ACC112 (cell line): ENCODE data around the gene UNC93B1.

Experiments used
- H2AFZ ChIP-seq: fragments of 200-600 bp; sonication (generic); one replicate; pipeline ENCODE4 v1.6.0; 2017; ENCODE audit warnings: antibody characterized with exemption, low read length; ENCODE audit not compliant: unreplicated experiment
- H3K27ac ChIP-seq: fragments of 200-600 bp; sonication (generic); 2 replicates; pipeline ENCODE4 v1.5.1; 2014; ENCODE audit warnings: low read depth, mild to moderate bottlenecking, antibody characterized with exemption, low read length, moderate library complexity
- H3K27me3 ChIP-seq: fragments of 200-600 bp; sonication (generic); 2 replicates; pipeline ENCODE4 v1.6.1; 2014; ENCODE audit warnings: mild to moderate bottlenecking, antibody characterized with exemption, low read length, moderate library complexity, mixed read lengths; ENCODE audit not compliant: insufficient read depth
- H3K36me3 ChIP-seq: fragments of 200-600 bp; sonication (generic); 2 replicates; pipeline ENCODE4 v1.6.1; 2016; ENCODE audit warnings: mild to moderate bottlenecking, antibody characterized with exemption, low read length, moderate library complexity, mixed read lengths; ENCODE audit not compliant: insufficient read depth
- H3K4me1 ChIP-seq: fragments of 200-600 bp; sonication (generic); one replicate; pipeline ENCODE4 v1.6.1; 2016; ENCODE audit warnings: low read length, mixed read lengths; ENCODE audit not compliant: insufficient read depth, unreplicated experiment, control insufficient read depth
- H3K4me3 ChIP-seq: fragments of 200-600 bp; sonication (generic); 2 replicates; pipeline ENCODE4 v1.5.1; 2014; ENCODE audit warnings: mild to moderate bottlenecking, low read depth, low read length
- H3K79me2 ChIP-seq: fragments of 200-600 bp; sonication (generic); one replicate; pipeline ENCODE4 v1.6.0; 2016; ENCODE audit warnings: low read length; ENCODE audit not compliant: control insufficient read depth, unreplicated experiment, insufficient read depth

Gene UNC93B1

GRCh38 chr11:68044898-68045351 is 41.0 kb upstream of the UNC93B1 start:
- Histone ChIP-seq H3K4me3 (no peak overlapping the region), H3K36me3 (no peaks in the 10 kb centered on the region; the same call in 1 of the 2 replicates), H3K79me2 (peaks cover 30% of the 10 kb centered on the region), H3K27ac (no peak overlapping the region), H3K27me3 (no peaks in the 10 kb centered on the region), H2AFZ (no peak overlapping the region), H3K4me1 (peaks cover 10% of the 10 kb centered on the region)

- peaks cover 10% of the 10 kb centered on the region for H3K4me1 ChIP-seq
- no peak overlapping the region for H2AFZ ChIP-seq
- H3K27ac ChIP-seq, result no peak overlapping the region
- H3K79me2 ChIP-seq, result peaks cover 37% of the 10 kb centered on the region
- H3K4me3 ChIP-seq, result no peak overlapping the region
- no peaks in the 10 kb centered on the region for H3K27me3 ChIP-seq
- no peaks in the 10 kb centered on the region; the same call in 1 of the 2 replicates for H3K36me3 ChIP-seq
These were observed 40.4 kb upstream of the UNC93B1 start for GRCh38 chr11:68044145-68044813.

GRCh38 chr11:68043349-68044144 is 39.6 kb upstream of the UNC93B1 start:
- H3K4me1 ChIP-seq, result peaks cover 11% of the 10 kb centered on the region
- H3K4me3 ChIP-seq, result no peak overlapping the region
- no peak overlapping the region for H2AFZ ChIP-seq
- H3K36me3 ChIP-seq, result no peaks in the 10 kb centered on the region; the same call in 1 of the 2 replicates
- H3K27ac ChIP-seq, result no peak overlapping the region; the same call in 1 of the 2 replicates
- H3K79me2 ChIP-seq, result peaks cover 44% of the 10 kb centered on the region
- no peaks in the 10 kb centered on the region for H3K27me3 ChIP-seq

GRCh38 chr11:68043029-68043348 is 39.1 kb upstream of the UNC93B1 start:
- H3K36me3 ChIP-seq, result no peaks in the 10 kb centered on the region; the same call in 1 of the 2 replicates
- H3K27ac ChIP-seq, result no peak overlapping the region; the same call in 1 of the 2 replicates
- no peak overlapping the region for H3K4me3 ChIP-seq
- peaks cover 17% of the 10 kb centered on the region for H3K4me1 ChIP-seq
- H2AFZ ChIP-seq, result no peak overlapping the region
- H3K79me2 ChIP-seq, result peaks cover 50% of the 10 kb centered on the region
- no peaks in the 10 kb centered on the region for H3K27me3 ChIP-seq

- Histone ChIP-seq H3K4me1 (peaks cover 19% of the 10 kb centered on the region), H3K36me3 (no peaks in the 10 kb centered on the region; the same call in 1 of the 2 replicates), H3K27ac (no peak overlapping the region), H2AFZ (no peak overlapping the region), H3K4me3 (no peak overlapping the region), H3K27me3 (no peaks in the 10 kb centered on the region), H3K79me2 (peaks cover 50% of the 10 kb centered on the region)
These were observed 38.5 kb upstream of the UNC93B1 start for GRCh38 chr11:68042219-68043028.

GRCh38 chr11:68041617-68042218 is 37.8 kb upstream of the UNC93B1 start:
- no peak overlapping the region for H3K27ac ChIP-seq
- no peaks in the 10 kb centered on the region for H3K27me3 ChIP-seq
- peaks cover 19% of the 10 kb centered on the region for H3K4me1 ChIP-seq
- peaks cover 50% of the 10 kb centered on the region for H3K79me2 ChIP-seq
- H3K4me3 ChIP-seq, result peak overlapping the region; percentile 88; the same call in 1 of the 2 replicates
- no peak overlapping the region for H2AFZ ChIP-seq
- no peaks in the 10 kb centered on the region; the same call in 1 of the 2 replicates for H3K36me3 ChIP-seq

- H3K79me2 ChIP-seq, result peaks cover 50% of the 10 kb centered on the region
- no peaks in the 10 kb centered on the region; the same call in 1 of the 2 replicates for H3K36me3 ChIP-seq
- H2AFZ ChIP-seq, result no peak overlapping the region
- peak overlapping the region; percentile 88 for H3K4me3 ChIP-seq
- no peaks in the 10 kb centered on the region for H3K27me3 ChIP-seq
- peak overlapping the region; percentile 82 for H3K27ac ChIP-seq
- peaks cover 19% of the 10 kb centered on the region for H3K4me1 ChIP-seq
These were observed 37.2 kb upstream of the UNC93B1 start for GRCh38 chr11:68040957-68041591.

- peaks cover 50% of the 10 kb centered on the region for H3K79me2 ChIP-seq
- no peaks in the 10 kb centered on the region for H3K27me3 ChIP-seq
- peak overlapping the region; percentile 88 for H3K4me3 ChIP-seq
- peak overlapping the region; percentile 82 for H3K27ac ChIP-seq
- peaks cover 19% of the 10 kb centered on the region for H3K4me1 ChIP-seq
- no peaks in the 10 kb centered on the region; the same call in 1 of the 2 replicates for H3K36me3 ChIP-seq
- no peak overlapping the region for H2AFZ ChIP-seq
These were observed 36.4 kb upstream of the UNC93B1 start for GRCh38 chr11:68040101-68040956.

- Histone ChIP-seq H2AFZ (no peak overlapping the region), H3K4me3 (peak overlapping the region; percentile 88), H3K27me3 (no peaks in the 10 kb centered on the region), H3K27ac (peak overlapping the region; percentile 82), H3K79me2 (peaks cover 50% of the 10 kb centered on the region), H3K4me1 (peaks cover 19% of the 10 kb centered on the region), H3K36me3 (no peaks in the 10 kb centered on the region; the same call in 1 of the 2 replicates)
These were observed 35.7 kb upstream of the UNC93B1 start for GRCh38 chr11:68039526-68040086.
